ENCODE measurements around the gene GALNT12.

GALNT12 gene

GRCh38 chr9:98890256-98890655 is 82.8 kb downstream of the GALNT12 start:
- DNase-seq: no peak
- H3K4me3 ChIP-seq (ENCODE audit: control insufficient read depth in 1 of 7, extremely low read depth in 1 of 7, insufficient read depth in 4 of 7, low read depth in 2 of 7, low read length in 6 of 7): no peak overlapping the region
- WGBS (ENCODE audit: insufficient coverage): 90% methylated on average over 7 of the region's 7 CpGs
- POLR2A ChIA-PET: no interaction called here
- peaks cover 0 to 3% (median 0%) of the 10 kb centered on the region in 5 experiments for H3K9me3 ChIP-seq (ENCODE audit: control extremely low read depth in 1 of 5, control insufficient read depth in 4 of 5, insufficient read depth in 2 of 5, low read depth in 1 of 5, low read length in 4 of 5)
- CTCF ChIA-PET: no interaction called here
- H3K27me3 ChIP-seq (replicated peaks in 2 of 5; ENCODE audit: control insufficient read depth in 4 of 5, insufficient read depth in 5 of 5, low read length in 4 of 5): peaks cover 0 to 3% (median 0%) of the 10 kb centered on the region in 5 experiments
- no peaks in the 10 kb centered on the region for H3K36me3 ChIP-seq (ENCODE audit: control insufficient read depth in 4 of 4, insufficient read depth in 4 of 4, low read length in 3 of 4)
- H3K4me1 ChIP-seq (ENCODE audit: control extremely low read depth in 1 of 4, control insufficient read depth in 4 of 4, insufficient read depth in 4 of 4, low read length in 3 of 4): peaks cover 0 to 9% (median 0%) of the 10 kb centered on the region in 4 experiments
- no peak overlapping the region for H3K27ac ChIP-seq (ENCODE audit: insufficient read depth in 1 of 2, low read depth in 1 of 2, low read length in 2 of 2, poor library complexity in 1 of 2, severe bottlenecking in 2 of 2)

GRCh38 chr9:98892288-98892687 is 84.8 kb downstream of the GALNT12 start:
- H3K27ac ChIP-seq (ENCODE audit: insufficient read depth in 1 of 2, low read depth in 1 of 2, low read length in 2 of 2, poor library complexity in 1 of 2, severe bottlenecking in 2 of 2): no peak overlapping the region
- H3K36me3 ChIP-seq (ENCODE audit: control insufficient read depth in 4 of 4, insufficient read depth in 4 of 4, low read length in 3 of 4): no peaks in the 10 kb centered on the region
- H3K4me1 ChIP-seq (ENCODE audit: control extremely low read depth in 1 of 4, control insufficient read depth in 4 of 4, insufficient read depth in 4 of 4, low read length in 3 of 4): peaks cover 0 to 1% (median 0%) of the 10 kb centered on the region in 4 experiments
- no peak overlapping the region for H3K4me3 ChIP-seq (ENCODE audit: control insufficient read depth in 1 of 7, extremely low read depth in 1 of 7, insufficient read depth in 4 of 7, low read depth in 2 of 7, low read length in 6 of 7)
- H3K9me3 ChIP-seq (ENCODE audit: control extremely low read depth in 1 of 5, control insufficient read depth in 4 of 5, insufficient read depth in 2 of 5, low read depth in 1 of 5, low read length in 4 of 5): peaks cover 0 to 11% (median 2%) of the 10 kb centered on the region in 5 experiments
- DNase-seq: no peak
- peaks cover 0 to 3% (median 0%) of the 10 kb centered on the region in 5 experiments for H3K27me3 ChIP-seq (replicated peaks in 2 of 5; ENCODE audit: control insufficient read depth in 4 of 5, insufficient read depth in 5 of 5, low read length in 4 of 5)
- POLR2A ChIA-PET: no interaction called here
- no CpG with 5 or more reads among the region's 1 CpG for WGBS (ENCODE audit: insufficient coverage)
- CTCF ChIA-PET: interaction anchor here (1.2 kb wide), 1 partner anchor 43 kb away, joined by 3 read pairs; no protein-coding TSS in a partner anchor

- POLR2A ChIA-PET: no interaction called here
- DNase-seq: no peak
- H3K27ac ChIP-seq (ENCODE audit: insufficient read depth in 1 of 2, low read depth in 1 of 2, low read length in 2 of 2, poor library complexity in 1 of 2, severe bottlenecking in 2 of 2): no peak overlapping the region
- H3K27me3 ChIP-seq (replicated peaks in 2 of 5; ENCODE audit: control insufficient read depth in 4 of 5, insufficient read depth in 5 of 5, low read length in 4 of 5): peaks cover 0 to 3% (median 0%) of the 10 kb centered on the region in 5 experiments
- H3K9me3 ChIP-seq (ENCODE audit: control extremely low read depth in 1 of 5, control insufficient read depth in 4 of 5, insufficient read depth in 2 of 5, low read depth in 1 of 5, low read length in 4 of 5): peaks cover 0 to 13% (median 2%) of the 10 kb centered on the region in 5 experiments
- no peak overlapping the region for H3K4me3 ChIP-seq (ENCODE audit: control insufficient read depth in 1 of 7, extremely low read depth in 1 of 7, insufficient read depth in 4 of 7, low read depth in 2 of 7, low read length in 6 of 7)
- WGBS (ENCODE audit: insufficient coverage): 81% methylated on average over 2 of the region's 4 CpGs
- H3K36me3 ChIP-seq (ENCODE audit: control insufficient read depth in 4 of 4, insufficient read depth in 4 of 4, low read length in 3 of 4): no peaks in the 10 kb centered on the region
- CTCF ChIA-PET: interaction anchor here (1.2 kb wide), 1 partner anchor 44 kb away, joined by 3 read pairs; no protein-coding TSS in a partner anchor
- no peaks in the 10 kb centered on the region for H3K4me1 ChIP-seq (ENCODE audit: control extremely low read depth in 1 of 4, control insufficient read depth in 4 of 4, insufficient read depth in 4 of 4, low read length in 3 of 4)
Observed at GRCh38 chr9:98892690-98893089, 85.2 kb downstream of the GALNT12 start.

GRCh38 chr9:98894171-98894570 is 86.7 kb downstream of the GALNT12 start:
- H3K4me1 ChIP-seq (ENCODE audit: control extremely low read depth in 1 of 4, control insufficient read depth in 4 of 4, insufficient read depth in 4 of 4, low read length in 3 of 4): peaks cover 0 to under 1% (median under 1%) of the 10 kb centered on the region in 4 experiments
- no peaks in the 10 kb centered on the region for H3K27me3 ChIP-seq (replicated peaks in 2 of 5; ENCODE audit: control insufficient read depth in 4 of 5, insufficient read depth in 5 of 5, low read length in 4 of 5)
- H3K27ac ChIP-seq (ENCODE audit: insufficient read depth in 1 of 2, low read depth in 1 of 2, low read length in 2 of 2, poor library complexity in 1 of 2, severe bottlenecking in 2 of 2): no peak overlapping the region
- no peak for DNase-seq
- H3K4me3 ChIP-seq (ENCODE audit: control insufficient read depth in 1 of 7, extremely low read depth in 1 of 7, insufficient read depth in 4 of 7, low read depth in 2 of 7, low read length in 6 of 7): no peak overlapping the region
- no peaks in the 10 kb centered on the region for H3K36me3 ChIP-seq (ENCODE audit: control insufficient read depth in 4 of 4, insufficient read depth in 4 of 4, low read length in 3 of 4)
- ChIA-PET POLR2A (no interaction called here), CTCF (no interaction called here)
- peaks cover 0 to 13% (median 3%) of the 10 kb centered on the region in 5 experiments for H3K9me3 ChIP-seq (ENCODE audit: control extremely low read depth in 1 of 5, control insufficient read depth in 4 of 5, insufficient read depth in 2 of 5, low read depth in 1 of 5, low read length in 4 of 5)
- WGBS (ENCODE audit: insufficient coverage): no CpG with 5 or more reads among the region's 3 CpGs

- CTCF ChIA-PET: no interaction called here
- no peak for DNase-seq
- 100% methylated on average over 1 of the region's 3 CpGs for WGBS (ENCODE audit: insufficient coverage)
- Histone ChIP-seq H3K9me3 (ENCODE audit: control extremely low read depth in 1 of 5, control insufficient read depth in 4 of 5, insufficient read depth in 2 of 5, low read depth in 1 of 5, low read length in 4 of 5) (peaks cover 0 to 13% (median 3%) of the 10 kb centered on the region in 5 experiments), H3K27me3 (replicated peaks in 2 of 5; ENCODE audit: control insufficient read depth in 4 of 5, insufficient read depth in 5 of 5, low read length in 4 of 5) (no peaks in the 10 kb centered on the region), H3K4me1 (ENCODE audit: control extremely low read depth in 1 of 4, control insufficient read depth in 4 of 4, insufficient read depth in 4 of 4, low read length in 3 of 4) (peaks cover 0 to 7% (median 6%) of the 10 kb centered on the region in 4 experiments), H3K27ac (ENCODE audit: insufficient read depth in 1 of 2, low read depth in 1 of 2, low read length in 2 of 2, poor library complexity in 1 of 2, severe bottlenecking in 2 of 2) (no peak overlapping the region), H3K36me3 (ENCODE audit: control insufficient read depth in 4 of 4, insufficient read depth in 4 of 4, low read length in 3 of 4) (no peaks in the 10 kb centered on the region), H3K4me3 (ENCODE audit: control insufficient read depth in 1 of 7, extremely low read depth in 1 of 7, insufficient read depth in 4 of 7, low read depth in 2 of 7, low read length in 6 of 7) (no peak overlapping the region)
- POLR2A ChIA-PET: no interaction called here
Observed at GRCh38 chr9:98894761-98895160, 87.3 kb downstream of the GALNT12 start.

GRCh38 chr9:98896632-98897031 is 89.2 kb downstream of the GALNT12 start:
- Histone ChIP-seq H3K9me3 (ENCODE audit: control extremely low read depth in 1 of 5, control insufficient read depth in 4 of 5, insufficient read depth in 2 of 5, low read depth in 1 of 5, low read length in 4 of 5) (peaks cover 0 to 13% (median 3%) of the 10 kb centered on the region in 5 experiments), H3K4me1 (ENCODE audit: control extremely low read depth in 1 of 4, control insufficient read depth in 4 of 4, insufficient read depth in 4 of 4, low read length in 3 of 4) (peaks cover 0 to 10% (median 7%) of the 10 kb centered on the region in 4 experiments), H3K36me3 (ENCODE audit: control insufficient read depth in 4 of 4, insufficient read depth in 4 of 4, low read length in 3 of 4) (no peaks in the 10 kb centered on the region), H3K27ac (ENCODE audit: insufficient read depth in 1 of 2, low read depth in 1 of 2, low read length in 2 of 2, poor library complexity in 1 of 2, severe bottlenecking in 2 of 2) (no peak overlapping the region), H3K4me3 (ENCODE audit: control insufficient read depth in 1 of 7, extremely low read depth in 1 of 7, insufficient read depth in 4 of 7, low read depth in 2 of 7, low read length in 6 of 7) (no peak overlapping the region), H3K27me3 (replicated peaks in 2 of 5; ENCODE audit: control insufficient read depth in 4 of 5, insufficient read depth in 5 of 5, low read length in 4 of 5) (no peaks in the 10 kb centered on the region)
- ChIA-PET CTCF (no interaction called here), POLR2A (no interaction called here)
- no peak for DNase-seq
- 95% methylated on average over 2 of the region's 2 CpGs for WGBS (ENCODE audit: insufficient coverage)

GRCh38 chr9:98897745-98898144 is 90.3 kb downstream of the GALNT12 start:
- Histone ChIP-seq H3K4me1 (ENCODE audit: control extremely low read depth in 1 of 4, control insufficient read depth in 4 of 4, insufficient read depth in 4 of 4, low read length in 3 of 4) (peaks cover 0 to 10% (median 7%) of the 10 kb centered on the region in 4 experiments), H3K27me3 (replicated peaks in 2 of 5; ENCODE audit: control insufficient read depth in 4 of 5, insufficient read depth in 5 of 5, low read length in 4 of 5) (no peaks in the 10 kb centered on the region), H3K4me3 (ENCODE audit: control insufficient read depth in 1 of 7, extremely low read depth in 1 of 7, insufficient read depth in 4 of 7, low read depth in 2 of 7, low read length in 6 of 7) (no peak overlapping the region), H3K9me3 (ENCODE audit: control extremely low read depth in 1 of 5, control insufficient read depth in 4 of 5, insufficient read depth in 2 of 5, low read depth in 1 of 5, low read length in 4 of 5) (peaks cover 0 to 13% (median 3%) of the 10 kb centered on the region in 5 experiments), H3K27ac (ENCODE audit: insufficient read depth in 1 of 2, low read depth in 1 of 2, low read length in 2 of 2, poor library complexity in 1 of 2, severe bottlenecking in 2 of 2) (no peak overlapping the region), H3K36me3 (ENCODE audit: control insufficient read depth in 4 of 4, insufficient read depth in 4 of 4, low read length in 3 of 4) (no peaks in the 10 kb centered on the region)
- POLR2A ChIA-PET: no interaction called here
- WGBS (ENCODE audit: insufficient coverage): no CpG with 5 or more reads among the region's 1 CpG
- DNase-seq: no peak
- CTCF ChIA-PET: no interaction called here
